HG03354 (cell line): Measurements from ENCODE around the gene PLA2G4D.
"Not testable (repeated sequence)": the region's sequence is repeated elsewhere in the genome, so short reads cannot be mapped to it uniquely, and the experiment has no call there.

ENCODE experiments used
- ATAC-seq: cut with Tn5 transposase; IDR thresholded peaks from one replicate; pipeline ENCODE4 v1.9.1; 2021; ENCODE audit warnings: mild to moderate bottlenecking; ENCODE audit not compliant: unreplicated experiment, poor library complexity, severe bottlenecking

PLA2G4D gene

DNA sequence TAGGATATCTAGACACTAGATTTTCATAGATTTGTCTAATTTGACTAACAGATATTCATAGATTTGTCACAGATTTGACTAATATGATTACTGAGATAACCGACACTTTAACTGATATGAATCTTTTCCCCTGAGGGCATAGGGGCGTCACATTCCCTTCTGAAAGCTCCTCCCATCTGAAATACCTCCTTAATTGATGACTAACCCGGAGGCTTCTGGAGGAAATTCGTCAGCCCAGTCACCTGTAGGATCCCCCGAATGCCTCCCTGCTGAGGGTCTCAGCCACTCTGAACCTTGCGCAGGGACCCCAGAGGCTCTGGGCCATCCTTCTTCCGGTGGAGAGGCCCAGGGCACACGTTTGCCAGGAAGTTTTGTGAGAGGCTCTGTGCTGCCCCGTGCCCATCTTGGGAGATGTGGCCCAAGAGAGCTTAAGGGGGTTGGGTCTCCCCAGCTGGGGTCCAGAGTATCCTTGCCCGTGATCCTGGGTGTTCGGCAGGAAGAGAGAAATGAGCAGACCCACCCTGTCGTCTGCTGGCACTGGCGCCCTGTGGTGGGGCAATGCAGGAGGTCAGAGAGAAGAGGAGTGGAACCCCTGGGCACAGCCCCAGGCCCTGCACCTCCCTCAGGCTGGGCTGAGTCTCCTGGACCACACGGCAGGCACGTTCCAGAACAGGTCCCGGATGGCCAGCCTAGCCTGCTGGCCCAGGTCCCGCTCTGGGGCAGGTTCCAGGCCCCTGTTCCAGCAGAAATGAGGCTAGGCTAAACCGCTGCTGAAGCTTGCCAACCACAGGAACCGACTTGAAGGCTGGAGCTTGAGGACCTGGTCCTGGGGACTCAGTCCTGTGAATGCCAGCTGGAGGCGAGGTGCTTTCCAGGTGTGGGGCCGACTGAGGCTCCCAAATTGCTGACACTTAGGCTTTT is 1.7 kb downstream of the PLA2G4D start:
- ATAC-seq = no peak

DNA sequence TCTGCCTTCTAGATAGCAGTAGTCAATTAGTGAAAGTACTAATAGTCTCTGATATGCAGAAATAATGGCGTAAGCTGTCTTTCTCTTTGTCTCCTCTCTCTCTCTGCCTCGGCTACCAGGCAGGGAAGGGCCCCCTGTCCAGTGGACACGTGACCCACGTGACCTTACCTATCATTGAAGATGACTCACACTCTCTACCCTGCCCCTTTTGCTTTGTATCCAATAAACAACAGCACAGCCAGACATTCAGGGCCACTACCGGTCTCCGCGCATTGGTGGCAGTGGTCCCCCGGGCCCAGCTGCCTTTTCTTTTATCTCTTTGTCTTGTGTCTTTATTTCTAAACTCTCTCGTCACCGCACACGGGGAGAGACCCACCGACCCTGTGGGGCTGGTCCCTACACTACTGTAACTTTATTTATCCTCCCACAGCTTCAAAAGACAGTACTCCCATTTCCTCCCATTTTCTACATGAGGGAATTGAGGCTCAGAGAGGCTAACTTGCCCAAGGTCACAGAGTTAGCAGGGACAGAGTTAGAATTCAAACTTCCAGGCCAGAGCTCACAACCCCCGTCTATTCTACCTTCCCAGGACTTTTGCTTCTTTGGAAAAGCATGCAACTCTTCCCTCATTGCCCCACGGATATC is 2.5 kb downstream of the PLA2G4D start:
- not testable (repeated sequence) for ATAC-seq

DNA sequence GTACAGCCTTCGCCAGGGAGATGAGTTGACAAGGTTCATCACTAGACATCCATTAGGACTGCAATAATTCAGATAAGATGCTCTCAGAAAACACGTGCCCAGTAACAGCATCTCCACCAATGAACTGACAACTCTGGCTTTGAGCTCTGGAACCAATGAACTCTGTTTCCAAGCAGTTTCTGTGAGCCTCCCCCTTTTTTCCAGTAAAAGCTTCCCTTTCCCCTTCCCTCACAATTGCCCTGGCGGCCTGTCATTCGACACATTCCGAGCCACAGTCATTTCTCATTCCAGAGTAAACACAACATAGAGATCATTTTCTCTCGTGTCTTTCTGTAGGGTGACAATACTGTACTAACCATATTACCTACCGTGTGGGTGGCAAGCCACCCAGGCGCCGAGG is 3.6 kb downstream of the PLA2G4D start:
- no peak for ATAC-seq

DNA sequence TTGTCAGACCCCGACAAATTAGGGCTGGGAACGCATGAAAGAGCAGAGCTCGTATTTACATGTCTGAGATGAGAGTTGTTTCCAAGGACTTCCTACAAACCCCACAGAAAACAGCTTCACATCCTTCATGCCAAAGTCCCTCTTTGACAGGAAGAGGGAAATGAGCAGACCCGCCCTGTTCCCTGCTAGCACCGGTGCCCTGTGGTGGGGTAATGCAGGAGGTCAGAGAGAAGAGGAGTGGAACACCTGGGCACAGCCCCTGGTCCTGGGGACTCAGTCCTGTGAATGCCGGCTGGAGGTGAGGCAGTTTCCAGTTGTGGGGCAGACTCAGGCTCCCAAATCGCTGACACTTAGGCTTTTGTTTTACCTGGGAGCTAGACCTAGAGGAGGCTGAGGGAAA is 4.0 kb downstream of the PLA2G4D start:
- no peak for ATAC-seq

DNA sequence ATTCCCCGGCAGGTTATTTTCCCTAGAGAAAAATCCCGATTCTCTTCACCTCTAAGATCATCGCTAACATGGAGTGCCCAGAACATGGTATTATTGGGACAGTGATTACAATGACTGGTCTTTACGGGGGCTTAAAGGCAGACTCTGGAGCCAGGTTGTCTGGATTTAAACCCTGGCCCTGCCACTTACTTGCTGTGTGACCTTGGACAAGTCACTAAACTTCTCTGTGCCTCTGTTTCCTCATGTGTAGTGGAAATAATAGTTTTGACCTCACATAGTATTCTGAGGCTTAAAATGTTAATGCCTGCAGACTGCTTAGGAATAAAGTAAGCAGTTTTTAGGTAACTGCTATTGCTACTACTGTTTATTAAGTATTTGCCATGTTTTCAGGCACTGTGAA is 4.4 kb downstream of the PLA2G4D start:
- ATAC-seq = no peak

DNA sequence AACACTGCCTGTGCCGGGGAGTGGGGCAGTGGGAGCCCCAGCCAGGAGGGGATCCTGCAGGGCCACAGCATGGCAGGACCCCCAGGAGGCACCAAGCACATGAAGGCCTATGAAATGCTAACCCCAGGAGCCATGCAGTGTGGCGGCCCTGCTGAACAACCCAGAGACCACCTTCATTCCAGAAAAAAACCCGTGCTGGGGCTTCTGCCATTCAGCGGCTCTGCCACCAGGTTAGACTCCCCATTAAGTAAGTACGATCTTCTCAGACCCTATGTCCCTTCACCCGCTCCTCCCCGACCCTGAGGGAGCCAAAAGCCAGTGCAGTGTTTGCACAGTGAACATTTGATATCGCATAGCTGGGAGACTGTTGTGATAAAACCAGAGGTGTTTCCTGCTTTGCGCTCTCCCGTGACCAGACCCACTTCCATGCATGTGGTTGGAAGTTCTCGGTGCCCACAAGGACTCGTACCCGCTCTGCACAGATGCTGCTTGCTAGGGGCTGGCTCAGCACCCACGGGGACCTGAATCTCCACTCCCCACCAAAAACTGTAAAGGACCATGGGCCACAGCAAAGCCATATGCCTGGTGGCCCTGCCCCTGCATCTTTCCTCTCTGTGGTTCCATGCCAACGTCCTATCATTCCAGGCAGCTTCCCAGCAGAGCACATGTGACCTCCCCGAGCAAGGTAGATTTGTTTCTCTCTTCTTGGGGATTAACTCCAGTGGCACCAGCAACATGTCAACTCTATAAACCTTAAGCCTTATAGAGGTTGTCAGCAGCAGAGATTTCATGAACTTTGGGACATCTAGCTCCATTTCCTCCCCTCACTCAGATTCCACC is 5.3 kb downstream of the PLA2G4D start:
- no peak for ATAC-seq

DNA sequence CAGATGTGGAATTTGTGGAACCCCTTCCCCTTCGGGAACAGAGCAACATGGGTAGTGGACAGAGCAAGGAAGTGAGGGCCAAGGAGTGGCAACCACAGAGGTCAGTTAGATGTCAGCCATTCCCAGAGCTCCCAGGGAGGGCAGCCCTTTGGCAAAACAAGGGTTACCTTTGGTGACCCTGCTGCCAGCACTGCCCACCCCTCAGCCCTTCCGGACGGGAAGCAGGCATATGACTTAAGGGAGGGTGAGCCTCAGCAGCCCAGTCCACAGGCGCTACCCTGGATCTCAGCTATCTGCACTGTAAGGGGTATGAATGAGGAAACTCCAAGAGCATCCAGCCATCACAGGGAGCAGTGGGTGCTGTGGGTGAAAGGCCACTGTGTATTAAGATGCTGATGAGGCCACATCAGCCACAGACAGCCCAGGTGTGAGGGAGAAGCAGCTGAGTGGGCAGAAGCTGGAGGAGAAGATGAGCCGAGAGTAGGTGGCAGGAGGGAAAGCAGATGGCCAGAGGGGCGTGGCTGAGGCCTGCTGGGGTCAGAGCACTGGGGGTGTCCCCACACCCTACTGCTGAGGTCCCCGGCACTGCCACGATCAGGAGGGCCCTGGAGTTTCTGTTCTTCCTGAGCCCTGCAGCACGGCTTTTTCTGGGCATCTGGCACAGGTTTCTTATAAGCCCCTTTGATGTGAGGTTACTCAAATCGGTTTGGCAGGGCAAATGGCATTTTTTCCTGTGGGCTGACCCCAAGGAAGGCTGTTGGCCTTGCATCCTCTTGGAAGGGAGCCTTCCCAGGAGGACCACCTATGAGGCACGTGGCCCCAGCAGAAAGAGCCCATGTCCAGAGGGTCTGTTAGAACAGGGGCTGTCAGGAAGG is 6.2 kb downstream of the PLA2G4D start:
- no peak for ATAC-seq

DNA sequence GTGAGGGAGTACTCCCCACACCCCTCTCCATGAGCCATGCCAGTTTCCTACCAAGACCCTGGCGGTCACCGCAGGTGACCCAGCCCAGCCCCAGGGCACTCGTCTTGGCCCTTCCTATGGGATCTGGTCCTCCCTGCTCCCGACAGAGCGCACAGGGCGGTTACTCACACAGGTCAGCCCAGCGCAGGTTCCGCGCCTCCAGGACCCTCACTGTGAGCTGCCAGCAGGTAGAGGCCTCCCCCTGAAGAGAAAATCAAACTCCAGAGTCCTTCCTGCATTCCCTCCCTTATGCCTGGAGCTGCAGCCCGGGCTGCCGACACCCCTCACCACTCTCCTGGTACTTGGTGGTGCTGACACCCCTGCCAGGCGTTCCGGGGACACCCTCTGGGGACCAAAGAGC is 6.9 kb downstream of the PLA2G4D start:
- ATAC-seq = no peak

DNA sequence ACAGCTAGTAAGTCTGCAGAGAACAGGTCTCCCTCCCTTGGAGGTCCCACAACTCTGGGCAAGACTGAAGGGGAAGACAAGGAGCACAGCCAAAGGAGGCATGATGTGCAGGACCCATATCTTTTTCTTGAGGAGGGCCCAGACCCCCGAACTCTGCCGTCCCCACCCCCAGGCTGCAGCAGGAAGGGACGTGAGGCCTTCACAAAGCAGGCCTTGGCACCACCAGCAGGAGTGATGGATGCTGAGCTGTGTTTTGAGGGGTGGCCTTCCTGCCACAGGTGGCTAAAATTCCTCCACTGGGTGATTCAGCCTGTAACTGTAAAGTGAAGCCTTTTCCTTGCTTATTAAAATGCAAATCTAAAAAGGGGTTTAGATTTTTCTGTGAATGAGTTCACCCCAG is 8.6 kb downstream of the PLA2G4D start:
- no peak for ATAC-seq

DNA sequence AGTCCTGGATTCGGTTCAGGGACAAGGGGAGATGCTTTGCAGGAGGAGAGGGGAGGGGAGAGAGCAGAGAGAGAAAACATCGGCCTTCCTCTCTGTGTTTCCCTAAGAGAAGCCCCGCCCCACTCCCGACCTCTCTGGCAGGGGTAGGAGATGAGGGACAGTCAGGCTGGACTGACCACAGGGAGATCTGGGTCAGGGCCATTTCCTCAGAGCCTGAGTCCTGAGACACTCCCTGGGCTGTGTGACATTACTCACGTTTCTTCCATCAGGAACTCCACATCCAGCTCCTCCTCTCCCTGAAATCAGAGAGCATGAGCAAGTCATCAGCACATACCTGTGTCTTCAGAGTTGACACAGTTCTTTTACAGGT is 9.1 kb downstream of the PLA2G4D start:
- no peak for ATAC-seq

DNA sequence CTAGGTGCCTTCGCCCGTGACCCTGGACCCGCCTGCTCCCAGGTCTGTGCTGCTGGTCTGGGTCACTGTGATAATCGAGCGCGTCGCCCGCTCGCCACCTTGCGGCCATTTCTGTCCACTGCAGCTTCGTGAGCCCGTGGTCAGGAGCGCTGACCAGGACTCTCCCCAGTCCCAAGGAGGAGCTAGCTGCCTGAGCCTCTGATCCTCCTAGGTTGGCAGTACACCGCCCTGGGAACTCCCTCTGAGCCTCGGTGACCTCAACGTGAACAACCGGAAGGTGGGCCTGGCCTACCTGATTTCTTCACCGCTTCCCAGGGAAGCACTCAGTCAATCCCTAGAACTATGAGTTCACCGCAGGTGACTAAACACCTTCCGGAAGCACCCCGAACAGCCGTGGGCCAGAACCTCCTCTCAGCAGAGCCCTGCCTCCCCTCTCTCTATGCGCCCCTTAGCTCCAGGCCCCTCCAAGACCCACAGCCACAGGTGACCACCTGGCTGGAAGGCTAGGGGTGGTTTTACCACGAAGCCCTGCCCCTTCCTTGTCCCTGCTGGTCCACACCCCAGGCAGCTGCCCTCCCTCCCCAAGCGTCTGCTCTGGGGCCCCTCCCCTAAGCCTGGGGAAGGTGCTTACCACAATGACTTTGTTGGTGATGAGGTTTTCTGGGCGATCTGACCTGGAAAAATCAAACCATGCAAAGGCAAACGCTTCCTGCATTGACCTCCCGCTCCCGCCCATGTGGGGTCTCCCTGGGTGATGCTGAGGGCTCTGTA is 9.7 kb downstream of the PLA2G4D start:
- ATAC-seq = no peak

DNA sequence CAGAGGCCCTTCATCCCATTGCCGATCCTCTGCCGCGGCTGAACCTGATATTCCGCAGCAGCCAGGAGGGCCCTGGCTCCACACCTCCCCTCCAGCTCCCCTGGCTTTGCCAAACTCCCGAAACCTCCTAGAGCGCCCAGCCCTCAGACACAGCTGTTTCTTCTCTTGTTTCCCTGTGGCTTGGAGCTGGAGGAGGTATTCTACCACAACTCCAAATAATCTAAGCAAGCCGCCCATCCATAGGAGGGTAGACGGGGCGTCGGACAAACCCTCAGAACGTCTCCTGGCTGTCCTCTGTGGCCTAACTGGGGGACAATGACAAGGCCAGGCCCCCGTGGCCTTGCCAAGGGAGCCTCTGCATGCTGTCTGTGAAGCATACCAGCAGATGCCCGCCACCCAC is 10.4 kb downstream of the PLA2G4D start:
- no peak for ATAC-seq

DNA sequence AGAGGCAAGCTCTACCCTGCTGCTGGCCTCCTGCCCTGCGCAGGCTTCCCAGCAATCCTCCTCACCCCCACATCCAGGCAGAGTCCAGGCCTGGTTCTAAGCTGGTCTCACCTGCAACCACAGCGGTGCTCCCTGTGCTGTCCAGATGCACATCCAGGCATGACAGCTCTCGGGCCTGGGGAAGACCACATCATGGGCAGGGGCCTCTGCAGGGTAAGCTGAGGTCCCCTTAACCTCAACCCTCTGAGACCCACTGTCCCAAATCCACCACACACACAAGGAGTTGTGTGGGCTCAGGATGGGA is 10.8 kb downstream of the PLA2G4D start:
- ATAC-seq = no peak

DNA sequence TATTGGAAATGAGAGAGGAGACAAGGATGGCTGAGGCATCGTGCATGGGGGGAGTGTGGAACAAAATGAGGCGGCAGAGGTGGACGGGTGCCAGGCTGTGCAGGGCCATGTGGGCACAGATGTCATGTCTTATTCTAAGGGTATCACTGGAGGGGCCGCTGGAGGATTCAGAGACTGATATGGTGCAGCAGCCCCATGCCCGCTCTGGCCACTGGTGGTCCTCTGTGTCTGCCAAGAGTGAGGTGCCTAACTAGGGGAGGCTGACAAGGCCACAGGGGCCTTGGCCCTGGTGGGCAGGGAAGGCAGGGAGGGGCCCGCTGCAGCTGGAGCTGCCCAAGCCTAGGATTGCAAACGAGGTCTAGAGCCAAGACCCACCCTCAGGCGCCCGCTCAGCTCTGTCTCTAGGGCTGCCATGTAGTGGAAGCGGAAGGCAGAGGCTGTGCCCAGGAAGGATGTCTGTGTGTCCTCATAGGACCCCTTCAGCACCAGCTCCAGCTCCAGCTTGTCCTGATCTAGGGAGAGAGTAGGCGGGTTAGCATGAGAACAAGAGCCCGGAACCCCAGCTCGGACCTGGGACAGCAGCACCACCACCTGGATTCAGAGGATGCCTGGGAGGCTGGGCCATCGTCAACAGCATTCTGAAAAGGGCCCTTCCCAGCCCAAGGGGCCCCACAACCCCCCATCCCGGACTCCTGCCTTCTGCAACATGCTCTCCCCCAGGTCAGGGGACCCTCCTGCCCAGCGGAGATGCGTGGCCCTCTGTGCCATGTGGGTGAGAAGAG is 11.3 kb downstream of the PLA2G4D start:
- no peak for ATAC-seq

DNA sequence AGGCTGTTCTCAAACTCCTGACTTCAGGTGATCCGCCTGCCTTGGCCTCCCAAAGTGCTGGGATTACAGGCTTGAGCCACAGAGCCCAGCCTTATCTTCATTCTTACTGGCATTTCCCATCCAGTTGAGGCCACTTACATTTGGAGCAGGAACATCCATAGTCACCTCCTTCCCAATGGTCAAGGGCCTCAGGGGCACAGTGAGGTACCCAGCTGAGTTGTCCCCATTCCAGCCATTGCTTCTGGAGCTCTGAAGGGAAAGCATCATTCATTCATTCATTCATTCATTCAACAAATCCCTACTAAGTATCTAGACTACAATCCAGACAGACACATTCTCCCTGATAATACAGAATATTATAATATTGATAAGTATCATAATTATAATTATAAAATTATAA is 12.2 kb downstream of the PLA2G4D start:
- ATAC-seq = no peak

DNA sequence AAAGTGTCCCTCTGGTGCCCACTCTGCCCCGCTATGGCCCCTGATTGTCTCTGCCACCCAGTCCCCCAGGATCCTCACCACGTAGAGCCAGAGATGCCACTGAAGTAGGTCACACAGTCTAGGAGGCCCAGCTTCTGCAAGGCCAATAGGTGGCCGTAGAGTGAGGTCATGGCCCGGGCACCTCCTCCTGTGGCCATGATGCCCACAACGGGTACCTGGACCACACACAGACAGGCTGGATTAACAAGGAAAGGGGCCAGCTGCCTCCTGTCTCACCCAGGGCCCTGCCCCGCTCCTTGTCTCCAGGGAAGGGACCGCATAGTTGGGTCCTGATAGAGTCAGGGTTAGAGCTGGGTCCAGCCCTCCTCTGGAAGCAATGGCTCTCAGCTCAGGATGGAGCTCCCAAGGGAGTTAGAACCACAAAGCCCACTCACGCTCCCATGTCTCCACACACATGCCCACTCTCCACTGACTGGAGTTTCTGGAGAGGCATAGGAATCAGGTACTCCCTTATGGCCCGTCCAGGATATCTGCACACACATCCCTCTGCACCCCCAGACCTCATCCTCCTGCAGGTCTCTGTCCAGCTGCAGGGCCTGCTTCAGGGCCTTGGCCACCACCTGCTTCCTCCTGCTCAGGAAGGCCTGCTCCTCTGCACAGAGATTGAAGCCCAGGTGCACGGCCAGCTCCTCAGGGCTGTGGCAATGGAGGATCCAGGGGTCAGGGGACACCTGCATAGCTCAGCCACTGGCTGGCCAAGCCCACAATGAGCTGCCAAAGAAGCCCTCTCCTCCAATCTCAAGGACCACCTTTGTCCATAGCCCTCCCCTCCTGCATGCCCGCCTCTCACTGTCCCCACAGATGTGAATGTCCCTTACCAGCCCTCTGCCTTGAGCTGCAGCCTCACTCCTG is 13.2 kb downstream of the PLA2G4D start:
- ATAC-seq = no peak

DNA sequence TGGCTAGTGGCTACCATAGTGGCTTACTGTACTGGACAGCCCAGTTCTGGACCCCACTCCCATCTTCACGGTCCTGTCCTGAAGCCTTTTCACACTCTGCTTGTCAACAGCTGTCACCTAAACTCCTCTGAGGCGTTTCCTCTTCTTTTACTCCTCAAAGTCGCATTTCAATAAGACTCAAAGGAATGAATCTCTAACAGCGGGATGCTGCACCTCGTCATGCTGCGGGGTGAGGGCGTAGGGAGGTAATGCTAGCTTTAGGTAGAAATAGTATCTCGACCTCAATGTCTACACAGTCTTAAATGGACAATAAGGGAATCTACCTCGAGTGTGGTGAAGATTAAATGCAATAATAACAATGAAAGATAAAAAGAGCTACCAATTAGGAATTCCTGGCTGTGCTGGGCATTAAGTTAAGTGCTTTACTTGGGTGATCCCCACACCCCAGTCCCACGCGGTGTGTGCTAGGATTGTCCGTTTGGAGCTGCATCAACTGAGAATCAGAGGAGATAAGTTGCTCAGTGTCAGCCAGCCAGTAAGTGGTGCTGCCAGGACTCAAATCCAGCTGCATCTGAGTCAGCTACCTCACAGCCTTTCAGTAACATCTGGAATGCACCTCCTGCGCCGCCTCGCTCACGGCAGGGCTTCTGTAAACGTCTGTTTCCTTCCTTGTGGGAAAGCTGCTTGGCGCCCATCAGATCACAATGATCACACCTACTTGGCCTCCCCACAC is 14.0 kb downstream of the PLA2G4D start:
- no peak for ATAC-seq
